AG09309 (cell line): ENCODE results near the gene SCN7A.

Experiments
- DNase-seq: peaks from one replicate; pipeline ENCODE4 v3.0.0-alpha.2; 2010; ENCODE audit warnings: low read depth
- H3K4me3 ChIP-seq: 2 replicates; pipeline ENCODE4 v1.5.1; 2011; ENCODE audit warnings: mild to moderate bottlenecking, low read depth, low read length, moderate library complexity; ENCODE audit not compliant: control insufficient read depth
- TF ChIP-seq, protein P1 (sequence below): IDR thresholded peaks from 2 replicates; pipeline ENCODE4 v1.5.1; 2011; ENCODE audit warnings: mild to moderate bottlenecking, low read depth, low read length, inconsistent platforms; ENCODE audit not compliant: insufficient read depth, control insufficient read depth; ENCODE audit errors: missing control alignments

The SCN7A gene

DNA sequence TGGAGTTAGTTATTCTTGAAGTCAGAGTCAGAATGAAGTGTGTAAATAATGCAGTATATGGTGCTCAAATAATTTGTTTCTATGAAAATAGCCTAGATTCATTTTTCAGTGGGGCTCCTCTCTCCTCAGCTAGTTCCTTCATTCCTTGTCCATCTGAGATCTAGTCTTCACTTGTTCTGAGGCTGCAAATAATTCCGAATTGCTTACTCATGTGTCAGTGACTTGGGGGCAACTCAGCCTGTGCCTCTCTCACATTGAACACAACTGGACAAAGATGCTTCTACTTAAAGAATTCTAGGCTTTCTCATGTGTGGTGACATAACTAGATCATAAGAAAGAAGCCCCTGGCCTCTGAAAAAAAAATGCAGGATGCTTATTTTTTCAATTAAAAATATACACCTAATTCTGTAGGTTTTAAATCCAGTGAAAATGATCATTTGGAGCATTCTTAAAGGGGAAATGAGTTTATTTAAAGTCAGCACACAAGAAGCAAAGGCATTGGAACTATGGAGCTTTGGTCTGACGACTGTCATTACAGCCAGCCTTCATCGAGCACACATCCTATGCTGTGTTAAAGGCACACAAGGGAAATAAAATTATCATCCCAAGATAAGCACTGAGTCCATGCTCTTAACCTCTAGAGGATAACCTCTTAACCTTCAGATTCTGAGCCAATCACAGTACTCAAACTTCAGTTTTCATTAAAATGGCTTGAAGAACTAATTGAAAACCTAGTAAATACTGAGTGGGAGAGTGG lies 24.8 kb upstream of the SCN7A start:
- TF ChIP-seq, protein P1, sequence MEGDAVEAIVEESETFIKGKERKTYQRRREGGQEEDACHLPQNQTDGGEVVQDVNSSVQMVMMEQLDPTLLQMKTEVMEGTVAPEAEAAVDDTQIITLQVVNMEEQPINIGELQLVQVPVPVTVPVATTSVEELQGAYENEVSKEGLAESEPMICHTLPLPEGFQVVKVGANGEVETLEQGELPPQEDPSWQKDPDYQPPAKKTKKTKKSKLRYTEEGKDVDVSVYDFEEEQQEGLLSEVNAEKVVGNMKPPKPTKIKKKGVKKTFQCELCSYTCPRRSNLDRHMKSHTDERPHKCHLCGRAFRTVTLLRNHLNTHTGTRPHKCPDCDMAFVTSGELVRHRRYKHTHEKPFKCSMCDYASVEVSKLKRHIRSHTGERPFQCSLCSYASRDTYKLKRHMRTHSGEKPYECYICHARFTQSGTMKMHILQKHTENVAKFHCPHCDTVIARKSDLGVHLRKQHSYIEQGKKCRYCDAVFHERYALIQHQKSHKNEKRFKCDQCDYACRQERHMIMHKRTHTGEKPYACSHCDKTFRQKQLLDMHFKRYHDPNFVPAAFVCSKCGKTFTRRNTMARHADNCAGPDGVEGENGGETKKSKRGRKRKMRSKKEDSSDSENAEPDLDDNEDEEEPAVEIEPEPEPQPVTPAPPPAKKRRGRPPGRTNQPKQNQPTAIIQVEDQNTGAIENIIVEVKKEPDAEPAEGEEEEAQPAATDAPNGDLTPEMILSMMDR = no peak
- DNase-seq = no peak
- no peak overlapping the region for H3K4me3 ChIP-seq

DNA sequence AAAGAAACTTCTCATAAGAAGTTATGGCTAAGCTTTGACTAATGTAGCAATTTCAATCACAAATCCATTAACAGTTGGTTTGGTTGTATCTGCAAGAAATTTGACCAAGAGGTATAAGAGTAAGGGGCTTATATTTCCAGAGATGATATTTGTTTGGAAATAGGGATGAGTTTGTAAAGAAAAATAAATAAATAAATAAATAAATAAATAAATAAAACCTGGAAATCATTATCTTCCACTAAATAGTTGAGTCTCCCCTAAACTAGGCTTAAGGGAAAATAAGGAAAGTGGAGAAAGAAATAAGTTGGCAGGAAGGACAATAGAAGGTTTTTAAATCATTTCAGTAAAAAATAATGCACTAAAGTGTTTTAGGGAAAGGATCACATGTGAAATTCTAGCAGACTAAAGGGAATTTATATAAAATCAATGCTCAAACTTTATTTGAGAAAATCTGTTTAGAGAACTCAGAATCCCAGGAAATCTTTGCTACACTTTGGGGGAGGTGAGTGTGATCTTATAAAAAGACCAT lies 23.5 kb upstream of the SCN7A start:
- H3K4me3 ChIP-seq = no peak overlapping the region
- no peak for DNase-seq
- TF ChIP-seq, protein P1 = no peak

DNA sequence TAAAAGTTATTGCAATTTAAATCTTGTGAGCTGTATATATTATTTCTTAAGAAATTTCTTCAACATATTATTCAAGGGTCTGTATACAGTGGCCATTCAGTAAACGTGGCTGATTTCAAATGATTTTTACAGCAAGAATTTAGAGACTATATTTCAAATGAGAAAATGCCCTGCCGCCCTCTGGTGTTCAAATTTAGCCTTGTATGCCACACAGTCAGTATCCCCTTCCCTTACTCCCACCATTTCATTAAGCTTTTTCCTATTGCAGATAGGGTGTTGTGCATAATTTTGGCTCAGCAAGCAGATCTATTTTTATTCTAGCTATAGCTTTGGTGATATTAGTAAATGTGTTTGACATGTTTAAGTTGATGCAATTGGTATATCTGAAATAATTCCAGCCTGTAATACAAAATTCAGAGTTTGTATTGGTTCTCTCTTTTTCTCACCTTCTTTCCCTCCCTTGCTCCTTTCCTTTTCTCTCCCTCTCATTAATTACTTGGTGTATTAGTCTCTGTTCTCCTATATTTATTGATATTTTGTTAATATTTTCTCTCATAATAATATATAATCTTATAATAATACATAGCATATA lies 22.8 kb upstream of the SCN7A start:
- DNase-seq = no peak
- TF ChIP-seq, protein P1 = peak; percentile 53
- H3K4me3 ChIP-seq = no peak overlapping the region

DNA sequence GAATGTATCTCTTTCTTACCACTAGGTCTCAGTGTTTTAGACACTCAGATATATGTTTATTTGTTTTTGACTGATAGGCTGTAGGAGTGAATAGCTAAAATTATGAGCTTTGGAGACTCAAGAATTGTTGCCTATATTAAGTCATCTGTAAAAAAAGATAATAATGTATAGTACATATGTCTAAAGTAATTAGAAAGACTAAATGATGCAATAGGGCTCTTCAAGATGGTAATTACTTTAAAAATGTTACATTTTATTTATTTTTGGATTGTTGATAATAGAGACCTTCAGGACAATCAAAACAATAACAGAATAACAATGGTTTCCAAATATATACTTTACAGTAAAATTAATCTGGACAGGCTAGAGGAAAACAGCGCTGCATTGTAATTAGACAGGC lies 19.9 kb upstream of the SCN7A start:
- H3K4me3 ChIP-seq = no peak overlapping the region
- TF ChIP-seq, protein P1 = no peak
- DNase-seq = no peak

DNA sequence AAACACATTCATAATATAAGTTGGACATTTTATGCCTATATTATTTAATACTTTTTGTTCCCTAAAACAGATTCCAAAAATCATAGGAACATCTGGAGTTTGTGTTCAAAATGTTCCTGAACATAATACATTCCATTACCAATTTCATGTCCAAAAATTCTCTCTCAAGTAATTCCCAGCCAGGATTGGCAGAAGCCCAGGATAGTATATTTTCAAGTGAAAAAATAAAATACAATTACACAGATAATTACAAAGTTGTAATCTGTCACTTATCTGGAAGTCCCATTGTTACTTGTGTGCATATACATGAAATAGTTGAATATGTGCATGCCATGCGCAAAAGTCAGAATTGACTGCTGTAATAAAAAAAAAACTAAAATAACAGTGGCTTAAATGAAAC lies 5.2 kb upstream of the SCN7A start:
- DNase-seq = no peak
- TF ChIP-seq, protein P1 = no peak
- no peak overlapping the region for H3K4me3 ChIP-seq

DNA sequence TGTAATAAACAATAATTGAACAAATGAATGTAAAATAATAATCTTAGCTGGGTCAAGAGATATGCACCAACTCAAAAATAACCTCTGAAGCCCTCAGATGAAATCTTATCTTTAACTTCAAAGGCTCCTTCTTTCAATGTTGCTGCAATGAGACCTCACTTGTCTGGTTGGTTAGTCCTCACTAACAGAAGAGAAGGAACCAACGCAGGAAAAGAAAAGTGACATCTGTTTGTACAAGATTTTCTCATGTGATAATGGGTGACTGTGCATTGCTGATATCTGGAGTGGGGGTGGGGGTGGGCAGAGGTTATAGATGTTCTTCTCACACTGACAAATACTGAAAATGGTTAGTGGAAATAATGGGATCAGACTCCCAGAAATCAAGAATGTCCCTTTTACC lies 2.6 kb downstream of the SCN7A start:
- no peak overlapping the region for H3K4me3 ChIP-seq
- TF ChIP-seq, protein P1 = no peak
- DNase-seq = no peak
